B cell (primary cell): ENCODE measurements around the gene VAC14. TPM values are rescaled to one million over a fixed set of nuclear protein-coding genes. Genes with fewer than 3 reads are reported as not detected.
A peak's percentile ranks its signal among the peaks of the same experiment; 100 is the strongest.

Experiments
- ATAC-seq: fragments of 200-7000 bp; cut with Tn5 transposase; one replicate; pipeline ENCODE4 v1.10.0; 2021; ENCODE audit warnings: low read depth, mild to moderate bottlenecking, moderate number of reproducible peaks, moderate library complexity
- CTCF ChIA-PET: fragments of 350-600 bp; sonication (Branson Sonifier 250); formaldehyde crosslinking; loops from one replicate; lab custom pipeline; 2021; ENCODE audit warnings: antibody characterized with exemption, inconsistent platforms; lab: Charles Lee
- POLR2A ChIA-PET: fragments of 350-600 bp; sonication (Branson Sonifier 250); formaldehyde crosslinking; loops from one replicate; lab custom pipeline; 2021; ENCODE audit warnings: antibody characterized with exemption; lab: Charles Lee
- DNase-seq: peaks from one replicate; pipeline ENCODE4 v3.0.0; 2013
- H2AFZ ChIP-seq: 2 replicates; pipeline ENCODE4 v1.6.1; 2012; ENCODE audit warnings: mild to moderate bottlenecking, low read depth, low read length; ENCODE audit not compliant: insufficient read depth, poor library complexity, severe bottlenecking
- H3K27ac ChIP-seq, 2 donors: 1 replicate in 1 of 2; 2 replicates in 1 of 2; pipeline ENCODE4 v1.5.1; 2012 to 2013; ENCODE audit warnings: low read length in 2 of 2, mild to moderate bottlenecking in 2 of 2, moderate library complexity in 1 of 2
- H3K27me3 ChIP-seq, 4 experiments: fragments of 200-600 bp in 1 of 4; sonication (generic) in 1 of 4; replicated peaks in 1 of 4; 1 replicate in 2 of 4; 2 replicates in 2 of 4; pipeline versions ENCODE4 v1.6.1 to v1.7.0; 2013 to 2016; ENCODE audit warnings: low read length in 3 of 4, mild to moderate bottlenecking in 2 of 4, mixed read lengths in 1 of 4, moderate library complexity in 1 of 4; ENCODE audit not compliant: insufficient read depth in 4 of 4, control insufficient read depth in 3 of 4; ENCODE audit errors: control extremely low read depth in 1 of 4
- H3K36me3 ChIP-seq, 2 experiments: replicated peaks in 1 of 2; 1 replicate in 1 of 2; 2 replicates in 1 of 2; pipeline versions ENCODE4 v1.6.1 to v1.7.1; 2013; ENCODE audit warnings: low read length in 1 of 2; ENCODE audit not compliant: insufficient read depth in 2 of 2, control insufficient read depth in 1 of 2; ENCODE audit errors: control extremely low read depth in 1 of 2, extremely low read depth in 1 of 2
- H3K4me1 ChIP-seq, 2 donors: fragments of 200-600 bp in 1 of 2; sonication (generic) in 1 of 2; 1 replicate in 1 of 2; 2 replicates in 1 of 2; pipeline versions ENCODE4 v1.5.1 to v1.6.1; 2013 to 2017; ENCODE audit warnings: low read length in 2 of 2; ENCODE audit not compliant: control insufficient read depth in 2 of 2, insufficient read depth in 2 of 2
- H3K4me2 ChIP-seq: replicated peaks from 2 replicates; pipeline ENCODE3; 2012; ENCODE audit warnings: mild to moderate bottlenecking, low read depth, low read length; ENCODE audit not compliant: poor library complexity, severe bottlenecking
- H3K4me3 ChIP-seq, 5 experiments: fragments of 200-600 bp in 1 of 5; sonication (generic) in 1 of 5; 1 replicate in 3 of 5; 2 replicates in 2 of 5; pipeline versions ENCODE4 v1.5.1 to v1.7.0; 2011 to 2016; ENCODE audit warnings: low read length in 4 of 5, mild to moderate bottlenecking in 4 of 5, low read depth in 2 of 5, control low read depth in 1 of 5, moderate library complexity in 1 of 5; ENCODE audit not compliant: insufficient read depth in 1 of 5; ENCODE audit errors: control extremely low read depth in 1 of 5, extremely low read depth in 1 of 5
- H3K79me2 ChIP-seq: fragments of 200-600 bp; sonication (generic); one replicate; pipeline ENCODE4 v1.6.0; 2016; ENCODE audit warnings: low read length; ENCODE audit not compliant: control insufficient read depth, insufficient read depth
- H3K9ac ChIP-seq: fragments of 200-600 bp; sonication (generic); 2 replicates; pipeline ENCODE4 v1.6.1; 2017; ENCODE audit warnings: mild to moderate bottlenecking, low read length, moderate library complexity
- H3K9me3 ChIP-seq, 3 donors: one replicate each; pipeline versions ENCODE4 v1.6.1 to v1.7.1; 2013; ENCODE audit warnings: low read length in 2 of 3; ENCODE audit not compliant: control insufficient read depth in 2 of 3, insufficient read depth in 1 of 3; ENCODE audit errors: control extremely low read depth in 1 of 3
- H4K20me1 ChIP-seq: 2 replicates; pipeline ENCODE4 v1.6.0; 2012; ENCODE audit warnings: mild to moderate bottlenecking, low read length; ENCODE audit not compliant: insufficient read depth, control insufficient read depth, poor library complexity, severe bottlenecking
- H3K27ac Mint-ChIP-seq: one replicate; pipeline ENCODE4 v1.8.0; 2021; ENCODE audit warnings: mixed read lengths
- H3K27me3 Mint-ChIP-seq: one replicate; pipeline ENCODE4 v1.8.0; 2021; ENCODE audit warnings: mixed read lengths
- H3K4me1 Mint-ChIP-seq: one replicate; pipeline ENCODE4 v1.8.0; 2021; ENCODE audit warnings: mixed read lengths
- H3K4me3 Mint-ChIP-seq: one replicate; pipeline ENCODE4 v1.8.0; 2021; ENCODE audit warnings: mixed read lengths
- H3K9me3 Mint-ChIP-seq: one replicate; pipeline ENCODE4 v1.8.0; 2022; ENCODE audit warnings: mixed read lengths; ENCODE audit not compliant: insufficient read depth
- EZH2 ChIP-seq: IDR thresholded peaks from 2 replicates; pipeline ENCODE4 v1.6.1; 2012; ENCODE audit warnings: borderline replicate concordance, low read depth, mild to moderate bottlenecking, moderate library complexity, low read length; ENCODE audit not compliant: insufficient read depth, poor library complexity, severe bottlenecking
- WGBS: methylation state at CpG from one replicate; pipeline ENCODE4 v1.1.5; 2013; ENCODE audit warnings: missing lambda C conversion rate; ENCODE audit not compliant: insufficient coverage; 5-methylcytosine and 5-hydroxymethylcytosine counted together
- intact Hi-C: fragments of 100-400 bp; cut with micrococcal nuclease; formaldehyde crosslinking; loops from one replicate; pipeline ENCODE4 v1.10.0; 2022
- polyA plus RNA-seq: library from polyadenylated mRNA; depleted of rRNA; stranded (reverse); fragments of >200 nt; gene quantifications from 2 replicates; pipeline ENCODE4 v1.2.3, GENCODE V29; 2012
- total RNA-seq, 2 donors: library from RNA; stranded (reverse); fragments of 120-200 nt in 1 of 2; gene quantifications; 1 replicate in 1 of 2; 2 replicates in 1 of 2; pipeline versions ENCODE4 v1.2.3 to v1.2.4, GENCODE V29; 2013 to 2022
- TF ChIP-seq, protein P1 (sequence below): fragments of 200-600 bp; IDR thresholded peaks from one replicate; pipeline ENCODE4 v1.8.0; 2022; ENCODE audit warnings: antibody characterized with exemption, mild to moderate bottlenecking

VAC14 gene
- total and polyA plus RNA-seq, 2 donors (not counting 1 experiment from before 2014, with no cell fraction given) = 42.6 to 64.7 TPM

DNA sequence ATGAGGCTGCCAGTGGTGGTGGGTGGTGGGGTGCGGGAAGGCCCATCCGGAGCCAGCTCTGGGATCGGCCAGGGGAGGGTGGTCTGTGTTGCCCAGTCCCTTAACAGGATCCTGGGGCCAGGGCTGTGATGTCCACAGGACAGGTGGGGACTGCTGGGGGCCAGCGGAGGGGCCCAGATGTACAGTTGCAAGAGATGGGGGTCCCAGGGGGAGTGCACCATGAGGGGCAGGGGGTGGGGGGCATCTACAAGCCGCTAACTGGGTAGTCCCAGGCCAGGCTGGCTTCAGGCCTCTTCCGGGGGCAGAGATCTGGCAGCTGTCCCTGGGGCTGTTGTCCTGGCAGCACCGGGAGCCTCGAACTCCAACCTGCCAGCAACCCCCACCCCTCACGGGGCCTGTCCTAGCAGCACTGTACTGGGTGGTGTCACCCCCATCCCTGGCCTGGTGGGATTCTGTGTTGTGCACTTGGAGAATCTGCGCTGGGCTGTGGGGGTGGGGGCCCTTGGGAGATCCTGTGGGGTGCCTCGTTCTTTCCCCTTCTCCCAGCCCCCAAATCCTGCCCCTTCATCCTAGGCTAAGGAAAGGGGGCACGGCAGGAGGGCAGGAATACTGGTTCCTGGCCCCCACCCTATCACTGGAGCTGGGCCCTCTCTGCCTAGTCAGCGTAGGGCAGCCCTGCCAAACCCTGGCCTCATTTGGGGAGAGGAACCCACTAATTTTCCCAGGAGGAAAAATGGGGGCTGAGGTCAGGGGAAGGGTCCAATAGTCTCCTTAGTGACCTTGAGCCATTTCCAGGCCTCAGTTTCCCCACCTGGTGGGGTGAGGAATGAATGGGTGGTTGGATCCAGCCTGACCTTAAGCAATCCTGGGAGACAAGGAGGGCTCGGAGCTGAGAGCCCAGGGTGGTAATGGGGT, 116.6 kb downstream of the VAC14 start:
- Histone ChIP-seq H3K9me3 (no peaks in the 10 kb centered on the region), H3K27ac (no peak overlapping the region), H3K4me3 (no peak overlapping the region), H3K79me2 (no peaks in the 10 kb centered on the region), H2AFZ (no peak overlapping the region), H3K27me3 (peaks cover 0 to 25% (median 3%) of the 10 kb centered on the region in 4 experiments), H4K20me1 (no peaks in the 10 kb centered on the region), H3K36me3 (no peaks in the 10 kb centered on the region), H3K4me2 (no peak overlapping the region), H3K4me1 (peaks cover 0 to 4% of the 10 kb centered on the region in 2 donors), H3K9ac (no peak overlapping the region)
- TF ChIP-seq, protein P1, sequence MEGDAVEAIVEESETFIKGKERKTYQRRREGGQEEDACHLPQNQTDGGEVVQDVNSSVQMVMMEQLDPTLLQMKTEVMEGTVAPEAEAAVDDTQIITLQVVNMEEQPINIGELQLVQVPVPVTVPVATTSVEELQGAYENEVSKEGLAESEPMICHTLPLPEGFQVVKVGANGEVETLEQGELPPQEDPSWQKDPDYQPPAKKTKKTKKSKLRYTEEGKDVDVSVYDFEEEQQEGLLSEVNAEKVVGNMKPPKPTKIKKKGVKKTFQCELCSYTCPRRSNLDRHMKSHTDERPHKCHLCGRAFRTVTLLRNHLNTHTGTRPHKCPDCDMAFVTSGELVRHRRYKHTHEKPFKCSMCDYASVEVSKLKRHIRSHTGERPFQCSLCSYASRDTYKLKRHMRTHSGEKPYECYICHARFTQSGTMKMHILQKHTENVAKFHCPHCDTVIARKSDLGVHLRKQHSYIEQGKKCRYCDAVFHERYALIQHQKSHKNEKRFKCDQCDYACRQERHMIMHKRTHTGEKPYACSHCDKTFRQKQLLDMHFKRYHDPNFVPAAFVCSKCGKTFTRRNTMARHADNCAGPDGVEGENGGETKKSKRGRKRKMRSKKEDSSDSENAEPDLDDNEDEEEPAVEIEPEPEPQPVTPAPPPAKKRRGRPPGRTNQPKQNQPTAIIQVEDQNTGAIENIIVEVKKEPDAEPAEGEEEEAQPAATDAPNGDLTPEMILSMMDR = no peak
- TF ChIP-seq EZH2 = no peak
- no peaks in the 10 kb centered on the region for H3K9me3 Mint-ChIP-seq
- CTCF ChIA-PET = no interaction called here
- ATAC-seq (no peak), DNase-seq (no peak)
- no peak overlapping the region for H3K27ac Mint-ChIP-seq
- H3K27me3 Mint-ChIP-seq = peaks cover 9% of the 10 kb centered on the region
- intact Hi-C loops = no loop called here
- POLR2A ChIA-PET = interaction anchor here (0.8 kb wide), 1 partner anchor 1130 kb away, joined by 6 read pairs; no protein-coding TSS in a partner anchor
- peaks cover 9% of the 10 kb centered on the region for H3K4me1 Mint-ChIP-seq
- 97% methylated on average over 6 of the region's 14 CpGs for WGBS
- peak overlapping the region; percentile 60 for H3K4me3 Mint-ChIP-seq
